GM19351 (cell line): ENCODE results near the gene WNK3.
"Not testable (repeated sequence)": the region's sequence is repeated elsewhere in the genome, so short reads cannot be mapped to it uniquely, and the experiment has no call there.

ENCODE experiments used
- ATAC-seq: cut with Tn5 transposase; IDR thresholded peaks from one replicate; pipeline ENCODE4 v1.9.1; 2021; ENCODE audit warnings: mild to moderate bottlenecking, moderate library complexity; ENCODE audit not compliant: unreplicated experiment

Gene WNK3

DNA sequence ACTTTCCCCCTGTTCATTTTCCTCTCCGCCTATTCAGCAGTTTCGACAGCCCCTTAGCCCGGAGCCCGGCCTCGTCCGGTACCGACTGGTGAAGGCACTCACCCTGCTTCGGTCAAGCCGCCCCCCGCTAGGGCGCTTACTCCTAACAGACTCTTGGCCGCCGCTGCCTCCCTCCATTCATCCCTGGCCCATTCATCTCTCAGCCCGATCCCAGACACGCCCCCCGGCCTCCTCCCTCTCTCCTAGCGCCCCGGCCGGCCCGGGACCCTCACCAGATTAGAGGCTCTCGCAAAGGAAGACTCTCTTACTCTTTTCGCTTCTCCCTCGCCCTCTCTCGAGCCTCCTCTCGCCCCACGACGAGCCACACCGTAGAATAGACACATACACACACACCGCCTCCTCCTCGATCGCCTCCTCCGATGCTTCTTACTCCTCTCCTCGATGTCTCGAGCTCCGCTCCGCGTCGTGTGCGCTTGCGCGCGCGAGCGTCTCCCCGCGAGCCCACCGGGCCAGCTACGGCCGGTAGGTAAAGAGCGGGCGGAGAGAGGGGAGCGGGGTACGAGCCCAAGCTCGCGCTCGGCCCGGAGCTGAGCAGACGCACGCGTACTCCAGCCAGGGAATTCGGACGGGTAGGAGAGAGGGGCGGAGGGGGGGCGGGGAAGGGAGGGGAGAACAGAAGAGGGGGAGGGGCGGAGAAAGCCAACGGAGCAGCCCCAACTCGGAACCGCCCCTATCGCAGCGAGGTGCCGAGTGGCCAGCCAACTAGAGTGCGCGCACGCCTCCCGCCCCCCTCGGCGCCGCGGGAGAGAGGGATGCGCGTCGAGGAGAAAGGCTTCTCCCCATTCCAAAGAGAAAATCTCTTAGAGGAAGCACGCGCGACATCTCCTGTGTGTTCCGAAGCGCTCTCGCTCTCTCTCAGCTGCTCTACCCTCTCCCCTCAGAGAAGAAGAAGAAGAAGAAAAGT lies at the start of gene WNK3:
TSS of gene WNK3 (minus strand) at position 633 of the 964 bp plus-strand sequence.
- no peak for ATAC-seq

DNA sequence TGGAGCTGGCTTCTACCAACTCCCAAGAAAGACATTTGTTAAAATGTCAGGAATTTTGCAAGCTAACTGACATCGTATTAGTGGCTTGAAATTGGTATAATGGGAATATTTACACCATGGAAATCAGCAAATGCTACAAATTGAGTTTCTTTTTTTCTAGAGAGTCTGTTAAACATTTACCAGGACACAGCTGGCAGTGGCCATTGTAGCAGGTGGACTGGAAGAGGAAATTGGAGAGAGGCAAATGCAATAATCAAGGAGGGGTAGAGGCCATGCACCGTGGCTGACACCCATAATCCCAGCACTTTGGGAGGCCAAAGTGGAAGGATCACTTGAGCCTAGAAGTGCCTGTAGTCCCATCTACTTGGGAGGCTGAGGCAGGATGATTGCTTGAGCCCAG lies 49.4 kb upstream of the WNK3 start:
- ATAC-seq, result no peak

DNA sequence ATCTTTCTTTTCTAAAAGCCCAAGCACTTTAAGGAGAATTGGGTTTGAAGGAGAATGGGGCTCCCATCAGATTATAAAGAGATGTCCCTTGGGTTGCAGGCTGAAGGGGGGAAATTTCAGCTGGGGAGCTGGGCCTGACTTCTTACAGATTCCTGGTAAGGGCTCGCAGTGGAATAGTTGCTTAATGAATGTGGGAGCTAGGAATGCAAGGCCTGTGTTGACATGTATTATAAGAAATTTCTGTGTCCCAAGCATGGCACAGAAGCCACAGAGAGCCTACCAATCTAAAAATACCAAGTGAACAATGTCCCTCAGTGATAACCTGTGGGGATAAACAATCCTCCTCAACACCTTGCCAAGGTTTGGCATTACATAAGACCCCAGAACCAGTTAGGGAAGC lies 39.3 kb upstream of the WNK3 start:
- ATAC-seq, result no peak

DNA sequence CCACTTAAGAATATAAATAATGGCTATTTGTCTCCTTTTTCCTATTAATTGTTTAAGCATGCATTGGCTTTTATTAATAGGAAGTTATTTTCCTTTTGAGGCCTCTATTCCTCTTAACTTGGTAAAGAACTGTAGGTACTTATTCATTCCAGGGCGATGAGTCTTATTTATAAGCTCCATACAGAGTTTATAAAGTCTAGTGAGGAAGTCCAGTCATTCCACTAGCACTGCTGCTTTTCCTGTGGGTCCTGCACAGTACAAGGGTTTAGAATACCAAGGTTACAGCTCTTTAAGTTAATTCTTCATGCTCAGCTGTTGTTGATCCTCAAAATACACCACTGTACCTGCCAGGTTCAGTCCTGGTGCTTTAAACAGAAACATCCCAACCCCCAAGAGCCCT lies 28.5 kb upstream of the WNK3 start:
- no peak for ATAC-seq

DNA sequence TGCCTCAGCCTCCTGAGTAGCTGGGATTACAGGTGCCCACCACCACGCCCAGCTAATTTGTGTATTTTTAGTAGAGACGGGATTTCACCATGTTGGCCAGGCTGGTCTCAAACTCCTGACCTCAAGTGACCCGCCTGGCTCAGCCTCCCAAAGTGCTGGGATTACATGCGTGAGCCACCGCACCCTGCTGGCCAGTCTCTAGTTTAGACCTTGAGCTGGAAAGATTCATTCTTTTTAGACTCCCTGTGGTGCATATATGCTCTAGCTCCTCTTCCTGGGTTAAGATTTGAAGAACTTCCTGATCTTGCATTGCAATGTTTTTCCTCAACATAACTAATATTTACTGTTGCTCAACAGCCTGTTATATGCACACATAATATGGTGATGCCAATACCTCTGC lies 26.8 kb upstream of the WNK3 start:
- not testable (repeated sequence) for ATAC-seq

DNA sequence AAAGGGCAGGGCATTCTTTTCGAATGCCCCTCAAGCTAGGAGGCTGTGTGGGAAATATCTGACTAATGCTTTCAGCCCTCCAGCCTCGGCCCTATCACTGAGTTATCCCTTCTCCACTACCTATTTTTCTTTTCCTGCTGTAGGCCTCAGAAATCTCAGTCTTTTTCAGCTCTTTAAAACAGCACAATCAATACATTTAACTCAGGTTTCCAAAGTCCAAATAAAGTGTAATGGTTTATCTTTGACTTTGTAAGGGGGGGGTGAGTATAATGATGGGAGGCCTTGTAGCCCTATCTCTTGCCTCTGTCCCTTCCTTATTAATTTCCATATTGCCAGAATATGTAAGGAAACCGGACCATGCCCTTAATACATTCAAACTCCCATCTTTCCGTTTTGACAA lies 1.6 kb upstream of the WNK3 start:
- no peak for ATAC-seq

DNA sequence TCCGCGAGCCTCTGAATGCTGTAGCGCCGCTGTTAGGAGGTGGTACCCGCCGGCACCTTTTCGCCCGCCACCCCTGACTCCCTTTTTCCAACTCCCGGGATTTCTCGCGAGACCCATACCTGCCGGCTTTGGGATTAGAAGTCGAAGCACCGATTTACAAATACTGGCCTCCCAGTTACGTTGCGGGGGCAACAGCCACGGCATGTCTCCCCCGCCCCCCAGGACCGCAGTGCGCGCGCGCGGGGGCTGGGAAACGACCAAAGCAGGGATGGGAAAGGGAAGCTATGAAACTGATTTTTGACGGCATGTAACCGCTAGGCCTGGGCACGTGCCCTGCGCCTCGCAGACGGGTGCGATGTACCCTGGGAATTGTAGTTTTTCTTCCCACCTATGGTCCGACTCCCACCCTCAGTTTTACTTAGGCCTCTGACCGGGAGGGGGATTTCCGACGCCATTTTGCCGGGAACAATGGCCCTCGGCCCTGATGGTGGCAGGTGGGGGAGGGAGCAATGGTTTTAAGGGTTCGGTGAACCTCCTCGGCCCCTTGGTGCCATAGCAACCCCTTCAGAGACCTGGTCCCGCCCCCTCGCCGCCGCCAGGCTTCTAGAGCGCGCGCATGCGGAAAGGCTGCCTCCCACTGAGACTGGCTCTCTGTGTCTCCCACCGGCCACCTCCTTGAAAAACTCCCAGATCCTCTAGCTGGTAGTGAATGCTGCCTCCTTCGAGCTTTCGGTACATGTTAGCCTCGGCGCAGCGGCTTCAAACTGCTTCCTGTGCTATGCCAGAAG lies 772 bp upstream of the WNK3 start:
- ATAC-seq, result peak; percentile 77

DNA sequence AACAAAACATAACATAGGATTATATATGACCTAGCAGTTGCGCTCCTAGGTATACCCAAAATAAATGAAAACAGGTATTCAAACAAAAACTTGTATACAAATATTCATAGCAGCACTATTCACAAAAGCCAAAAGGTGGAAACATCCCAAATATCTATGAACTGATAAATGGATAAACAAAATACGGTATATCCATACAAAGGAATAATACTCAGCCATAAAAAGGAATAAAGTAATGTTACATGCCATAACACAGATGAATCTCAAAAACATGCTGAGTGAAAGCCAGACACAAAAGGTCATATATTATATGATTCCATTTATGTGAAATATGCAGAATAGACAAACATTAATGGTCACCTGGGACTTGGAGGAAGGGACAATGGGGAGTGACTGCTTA lies 5.2 kb downstream of the WNK3 start:
- ATAC-seq, result no peak

DNA sequence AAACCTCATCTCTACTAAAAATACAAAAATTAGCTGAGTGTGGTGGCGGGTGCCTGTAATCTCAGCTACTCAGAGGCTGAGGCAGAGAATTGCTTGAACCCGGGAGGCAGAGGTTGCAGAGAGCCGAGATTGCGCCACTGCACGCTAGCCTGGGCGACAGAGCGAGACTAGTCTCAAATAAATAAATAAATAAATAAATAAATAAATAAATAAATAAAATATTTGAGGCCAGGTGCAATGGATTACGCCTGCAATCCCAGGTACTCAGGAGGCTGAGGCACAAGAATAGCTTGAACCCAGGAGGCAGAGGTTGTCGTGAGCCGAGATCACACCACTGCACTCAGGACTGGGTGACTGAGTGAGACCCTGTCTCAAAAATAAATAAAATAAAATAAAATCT lies 20.5 kb downstream of the WNK3 start:
- ATAC-seq, result not testable (repeated sequence)

DNA sequence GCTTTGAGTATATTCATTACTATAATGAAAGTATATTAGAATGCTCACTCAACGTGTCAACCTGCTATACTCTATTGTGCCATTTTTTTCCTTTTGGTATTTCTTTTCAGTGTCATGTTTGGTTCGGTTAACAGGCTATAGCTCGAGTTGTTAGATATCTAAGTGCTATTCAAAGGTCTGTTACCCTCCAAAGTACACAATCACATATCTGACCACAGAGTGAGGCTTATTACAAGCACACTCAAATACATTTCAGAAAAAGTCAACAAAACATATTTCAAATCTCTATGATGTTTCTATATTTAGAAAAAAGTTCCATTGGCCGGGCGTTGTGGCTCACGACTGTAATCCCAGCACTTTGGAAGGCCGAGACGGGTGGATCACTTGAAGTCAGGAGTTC lies 32.8 kb downstream of the WNK3 start:
- no peak for ATAC-seq

DNA sequence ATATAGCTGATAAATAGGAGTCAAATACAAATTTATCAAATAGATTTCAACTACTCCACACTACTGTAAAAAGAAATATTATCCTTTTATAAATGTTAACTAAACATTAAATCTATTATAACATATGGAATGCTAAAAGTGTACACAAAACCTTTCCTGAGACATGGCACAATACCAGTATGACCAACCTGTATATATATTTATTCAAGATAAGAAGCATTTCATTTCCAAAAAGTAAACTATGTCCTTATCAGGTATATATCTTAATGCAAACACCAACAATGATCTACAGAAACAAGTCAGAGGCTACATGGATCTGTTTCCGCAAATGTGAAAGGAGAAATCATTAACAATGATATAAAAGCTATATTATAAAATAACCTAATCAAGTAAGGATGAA lies 37.8 kb downstream of the WNK3 start:
- ATAC-seq, result no peak

DNA sequence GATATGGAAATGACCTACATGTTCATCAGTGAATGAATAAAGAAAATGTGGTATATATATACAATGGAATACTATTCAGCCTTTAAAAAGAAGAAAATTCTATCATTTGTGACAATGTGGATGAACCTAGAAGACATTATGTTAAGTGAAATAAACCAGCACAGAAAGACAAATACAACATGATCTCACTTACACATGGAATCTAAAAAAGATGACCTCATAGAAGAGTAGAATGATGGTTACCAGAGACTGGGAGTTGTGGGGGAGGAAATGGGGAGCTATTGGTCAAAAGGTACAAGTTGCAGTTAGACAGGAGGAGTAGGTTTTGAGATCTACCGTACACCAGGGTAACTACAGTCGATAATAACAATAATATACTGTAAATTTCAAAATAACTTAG lies 51.5 kb downstream of the WNK3 start:
- no peak for ATAC-seq

DNA sequence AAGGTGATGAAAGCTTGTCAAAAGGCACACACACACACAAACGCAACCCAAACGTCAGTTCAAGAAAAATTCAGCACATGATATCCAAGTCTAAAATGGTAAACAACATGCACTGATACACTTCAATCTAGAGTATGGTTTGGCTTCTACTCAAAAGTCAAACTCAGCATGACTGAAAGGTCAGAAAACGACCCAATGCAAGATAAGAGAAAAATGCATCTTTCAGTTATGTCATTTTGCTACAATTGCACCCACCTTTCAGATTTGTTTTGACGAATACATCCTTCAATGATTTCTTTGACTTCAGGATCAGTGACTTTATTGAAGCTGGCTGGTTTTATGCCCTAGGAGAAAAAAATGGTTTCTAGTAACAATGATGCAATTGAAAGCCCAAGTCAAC lies 56.3 kb downstream of the WNK3 start:
- ATAC-seq, result no peak

DNA sequence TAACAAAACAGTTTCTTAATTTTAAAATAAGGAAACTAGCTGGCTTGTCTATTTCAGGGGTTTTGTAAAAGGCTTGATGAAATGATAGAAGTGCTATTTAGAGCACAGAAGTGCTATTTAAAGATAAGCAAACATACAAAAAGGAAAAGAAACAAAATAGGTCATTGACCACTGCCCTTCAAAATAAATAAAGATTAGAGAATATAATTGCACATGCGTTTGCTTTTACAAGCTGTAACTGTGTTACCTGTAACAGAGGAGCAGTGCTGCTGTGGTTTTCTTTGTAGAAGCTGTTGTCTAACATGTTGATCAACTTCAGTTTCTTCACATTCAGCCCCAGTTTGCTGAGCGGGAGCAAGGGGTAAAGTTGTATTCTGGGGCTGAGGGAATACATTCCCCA lies 63.5 kb downstream of the WNK3 start:
- no peak for ATAC-seq

DNA sequence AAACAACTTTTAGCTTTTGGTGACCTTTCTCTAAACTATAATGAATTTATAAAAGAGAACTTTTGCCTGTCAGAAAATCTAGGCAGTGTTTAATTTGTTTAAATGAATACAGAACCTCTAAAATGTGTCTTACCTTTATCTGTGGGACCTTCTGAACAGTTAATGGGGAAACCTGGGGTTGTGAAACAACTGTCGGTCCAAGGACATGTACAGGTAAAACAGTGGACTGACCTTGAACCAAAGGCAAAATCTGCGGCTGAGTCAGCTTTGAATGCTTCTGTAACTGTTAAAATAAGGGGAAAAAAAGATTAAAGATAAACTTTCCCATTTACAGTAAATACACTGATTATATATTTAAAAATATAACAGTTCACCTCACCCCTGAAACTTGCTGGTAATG lies 65.1 kb downstream of the WNK3 start:
- ATAC-seq, result no peak

DNA sequence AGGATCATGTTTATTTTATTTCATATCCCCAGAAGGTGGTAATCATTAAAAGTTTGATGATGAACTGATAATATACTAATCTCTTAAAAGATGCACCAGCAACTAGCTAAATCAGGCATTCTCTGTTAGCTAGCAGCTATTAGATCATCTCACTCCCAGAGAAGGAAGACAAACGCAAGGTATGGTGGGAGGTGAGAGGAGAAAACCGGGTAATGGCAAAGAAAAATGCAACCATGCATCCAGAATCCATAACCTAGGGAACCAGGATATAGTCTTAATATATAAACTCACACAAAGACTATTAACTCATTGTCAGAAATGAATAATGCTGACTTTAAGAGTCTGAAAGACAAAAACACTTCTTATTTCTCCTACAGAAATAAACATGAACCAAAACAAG lies 66.1 kb downstream of the WNK3 start:
- no peak for ATAC-seq

DNA sequence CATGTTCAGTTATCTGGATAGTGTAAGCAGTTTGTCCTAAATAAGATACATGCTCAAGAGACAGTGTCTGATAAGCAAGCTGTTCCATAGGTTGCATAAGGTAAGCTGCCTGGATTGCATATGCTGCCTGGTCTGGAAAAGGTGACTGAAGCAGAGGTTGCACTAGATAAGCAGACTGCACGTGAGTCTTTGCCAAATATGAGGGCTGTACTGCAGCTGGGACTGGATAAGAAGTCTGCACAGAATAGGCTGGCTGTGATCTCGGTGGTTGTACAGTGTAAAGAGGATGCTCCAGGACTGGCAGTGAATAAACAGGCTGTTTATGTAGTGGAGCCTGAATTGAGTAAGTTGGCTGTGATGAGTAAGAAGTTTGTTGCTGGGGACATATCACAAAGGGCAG lies 68.9 kb downstream of the WNK3 start:
- no peak for ATAC-seq

DNA sequence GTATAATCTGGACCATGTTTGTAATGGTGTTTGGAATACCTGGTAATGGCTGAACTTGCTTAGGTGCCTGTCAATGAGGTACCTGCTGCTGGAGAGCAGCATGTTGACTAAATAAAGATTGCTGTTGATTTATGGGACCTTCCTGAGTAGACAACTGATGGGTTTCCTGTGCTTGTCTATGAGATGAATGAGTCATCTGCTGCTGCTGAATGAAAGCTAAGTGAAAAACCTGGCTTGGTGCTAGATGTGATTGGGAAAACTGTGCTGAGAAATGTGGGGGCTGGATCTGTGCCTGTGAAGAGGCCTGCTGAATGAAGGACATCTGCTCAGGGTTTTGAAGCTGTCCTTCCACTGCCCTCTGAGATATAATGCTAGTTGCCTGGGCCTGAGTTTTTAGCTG lies 69.6 kb downstream of the WNK3 start:
- no peak for ATAC-seq

DNA sequence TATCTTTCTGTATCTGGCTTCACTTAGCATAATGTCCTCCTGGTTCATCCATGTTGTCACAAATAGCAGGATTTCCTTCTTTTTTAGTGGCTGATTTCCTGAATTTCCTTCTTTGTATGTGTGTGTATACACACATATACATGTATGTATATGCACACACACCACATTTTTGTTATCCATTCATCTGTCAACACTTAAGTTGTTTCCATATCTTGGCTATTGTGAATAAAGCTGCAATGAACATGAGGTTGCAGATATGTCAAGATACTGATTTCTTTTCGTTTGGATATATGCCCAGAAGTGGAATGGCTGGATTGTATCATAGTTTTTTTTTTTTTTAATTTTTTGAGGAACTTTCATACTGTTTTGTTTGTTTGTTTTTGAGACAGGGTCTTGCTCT lies 76.2 kb downstream of the WNK3 start:
- ATAC-seq, result no peak

DNA sequence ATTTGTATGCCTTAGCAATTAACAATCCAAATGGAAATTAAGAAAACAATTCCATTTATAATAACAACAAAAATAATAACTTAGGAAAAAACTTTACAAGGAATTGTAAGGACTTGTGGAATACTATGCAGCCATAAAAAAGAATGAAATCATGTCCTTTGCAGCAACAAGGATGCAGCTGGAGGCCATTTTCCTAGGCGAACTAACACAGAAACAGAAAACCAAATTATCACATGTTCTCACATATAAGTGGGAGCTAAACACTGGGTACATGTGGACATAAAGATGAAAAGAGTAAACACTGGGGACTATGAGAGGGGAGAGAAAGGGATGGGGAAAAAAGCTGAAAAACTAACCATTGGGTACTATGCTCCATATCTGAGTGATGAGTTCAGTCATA lies 77.4 kb downstream of the WNK3 start:
- no peak for ATAC-seq

DNA sequence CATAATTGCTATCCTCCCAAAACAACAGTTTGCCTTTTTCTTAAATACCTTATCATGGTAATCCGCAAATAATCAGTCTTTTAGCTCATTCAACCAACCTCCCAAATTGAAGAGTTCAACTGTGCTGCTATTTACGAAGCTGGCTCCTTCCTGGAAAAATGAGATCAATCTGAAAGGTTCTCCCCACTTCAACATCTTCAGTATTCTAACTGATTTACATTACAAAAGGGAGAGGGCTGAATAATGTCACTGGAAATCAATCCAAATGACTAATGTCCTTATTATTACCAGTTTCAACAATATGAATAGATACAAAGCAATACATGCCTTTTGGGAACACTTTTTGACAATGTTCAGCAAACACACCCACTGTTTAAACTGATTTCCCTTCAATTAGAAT lies 86.2 kb downstream of the WNK3 start:
- ATAC-seq, result no peak

DNA sequence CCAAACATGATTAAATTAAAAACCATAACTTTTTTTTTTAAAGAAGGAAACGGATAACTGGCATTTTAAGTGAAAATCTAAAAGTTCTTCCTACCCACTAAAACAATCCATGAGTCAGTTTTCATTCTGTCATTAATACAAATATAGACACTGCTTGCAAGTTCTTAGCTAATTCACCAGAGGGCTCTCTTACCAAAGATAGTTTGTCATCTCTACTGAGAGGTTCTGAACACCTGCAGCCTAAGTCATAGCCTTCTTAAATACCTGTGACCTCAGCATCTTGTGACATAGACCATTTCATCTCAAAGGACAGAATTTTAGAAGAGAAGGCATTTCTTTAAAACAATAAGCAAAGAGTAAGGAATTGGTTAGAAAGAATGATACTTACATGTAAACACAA lies 109.5 kb downstream of the WNK3 start:
- peak; percentile 53 for ATAC-seq
